ENCODE results near the gene NIPAL3. TPM values are rescaled to one million over a fixed set of nuclear protein-coding genes. Genes with fewer than 3 reads are reported as not detected.

Gene NIPAL3
- 30.1 TPM for total RNA-seq
- long read RNA-seq, transcript NIPAL3-204 (12 exons, 1,711 nt), result major isoform, 24 of 37 reads
- long read RNA-seq, partial matches to known transcripts, result 1 of 37 reads
- long read RNA-seq, other reads (novel, unspliced or antisense), result 12 of 37 reads

DNA sequence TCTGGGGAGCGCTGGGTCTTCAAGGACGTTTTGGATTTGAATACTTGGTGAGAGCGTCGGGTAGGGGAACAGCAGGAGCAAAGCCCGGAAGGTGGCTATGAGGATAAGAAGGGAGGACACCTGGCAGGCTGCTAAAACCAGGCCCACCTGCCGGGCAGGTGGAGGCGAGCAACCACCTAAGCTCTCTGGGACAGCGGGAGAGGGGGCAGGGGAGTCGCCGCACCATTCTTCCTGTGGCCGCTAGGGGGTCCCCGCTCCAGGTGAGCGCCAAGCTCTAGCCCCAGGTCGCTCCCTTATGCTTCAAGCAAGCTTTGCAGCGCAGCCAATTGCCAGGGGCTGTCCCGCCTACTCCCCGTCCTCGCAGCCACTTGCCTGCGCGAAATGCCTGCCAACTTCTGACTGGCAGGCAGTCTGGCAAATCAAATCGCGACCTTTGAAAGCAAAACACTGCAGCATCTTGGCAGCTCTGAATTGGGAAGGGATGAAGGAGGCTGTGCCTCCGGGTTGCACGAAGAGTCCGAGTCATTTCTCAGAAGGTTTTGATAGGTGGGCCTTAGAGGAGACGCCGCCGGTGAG lies at the start of gene NIPAL3:
Gene NIPAL3, plus strand, starts transcription at position 469 of the 576 bp plus-strand sequence. CDS start 3,746 bp downstream, outside the sequence.
- peak; percentile 98 for DNase-seq
- no peaks in the 10 kb centered on the region for H3K27me3 ChIP-seq (ENCODE audit: low read depth)
- no peaks in the 10 kb centered on the region for H3K9me3 ChIP-seq (replicated peaks)
- TF ChIP-seq CTCF (IDR thresholded peaks at IDR 0.05; ENCODE audit: borderline replicate concordance), result peak; percentile 86
- H3K36me3 ChIP-seq, result peaks cover 13% of the 10 kb centered on the region
- peak within 1 kb of the TSS; percentile 88 for H3K4me3 ChIP-seq
- intact Hi-C loops (cut with micrococcal nuclease), result no loop called here
- peaks cover 57% of the 10 kb centered on the region for H3K4me1 ChIP-seq
- H3K27ac ChIP-seq (replicated peaks), result peak within 1 kb of the TSS; percentile 61

GRCh38 chr1:24366707-24367106 lies 48.9 kb upstream of the NIPAL3 start:
- DNase-seq, result no peak
- H3K9me3 ChIP-seq (replicated peaks), result no peaks in the 10 kb centered on the region
- no peak for TF ChIP-seq CTCF (IDR thresholded peaks at IDR 0.05; ENCODE audit: borderline replicate concordance)
- H3K4me1 ChIP-seq, result peaks cover 17% of the 10 kb centered on the region
- intact Hi-C loops (cut with micrococcal nuclease), result no loop called here
- H3K27me3 ChIP-seq (ENCODE audit: low read depth), result no peaks in the 10 kb centered on the region
- H3K36me3 ChIP-seq, result peaks cover 19% of the 10 kb centered on the region
- H3K27ac ChIP-seq (replicated peaks), result no peak overlapping the region
- H3K4me3 ChIP-seq, result no peak overlapping the region

DNA sequence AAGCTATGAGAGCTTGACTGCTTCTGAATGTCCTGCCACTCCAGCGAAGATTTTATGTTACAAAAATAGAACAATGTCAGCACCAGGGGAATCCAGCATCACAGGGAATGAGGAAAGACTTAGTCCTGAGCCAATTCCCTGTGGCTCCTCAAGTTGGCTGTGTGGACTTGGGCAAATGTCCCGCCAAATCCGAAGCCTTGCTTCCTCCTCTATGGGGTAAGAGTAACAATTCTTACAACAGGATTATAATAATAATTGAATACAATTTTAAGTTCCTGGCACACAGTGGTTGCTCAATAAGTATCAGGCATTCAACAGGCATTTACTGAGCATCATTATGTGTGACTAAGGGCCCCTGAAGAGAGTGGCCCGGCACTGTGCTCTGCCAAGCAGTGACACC lies 46.4 kb upstream of the NIPAL3 start:
- no peak for DNase-seq
- H3K27ac ChIP-seq (replicated peaks), result no peak overlapping the region
- TF ChIP-seq CTCF (IDR thresholded peaks at IDR 0.05; ENCODE audit: borderline replicate concordance), result no peak
- intact Hi-C loops (cut with micrococcal nuclease), result no loop called here
- H3K9me3 ChIP-seq (replicated peaks), result no peaks in the 10 kb centered on the region
- no peaks in the 10 kb centered on the region for H3K27me3 ChIP-seq (ENCODE audit: low read depth)
- H3K4me3 ChIP-seq, result no peak overlapping the region
- H3K36me3 ChIP-seq, result peaks cover 23% of the 10 kb centered on the region
- H3K4me1 ChIP-seq, result peaks cover 9% of the 10 kb centered on the region

GRCh38 chr1:24369801-24370200 lies 45.8 kb upstream of the NIPAL3 start:
- Histone ChIP-seq H3K27me3 (ENCODE audit: low read depth) (no peaks in the 10 kb centered on the region), H3K4me3 (no peak overlapping the region), H3K4me1 (peaks cover 6% of the 10 kb centered on the region), H3K36me3 (peaks cover 25% of the 10 kb centered on the region), H3K27ac (replicated peaks) (no peak overlapping the region), H3K9me3 (replicated peaks) (no peaks in the 10 kb centered on the region)
- no peak for TF ChIP-seq CTCF (IDR thresholded peaks at IDR 0.05; ENCODE audit: borderline replicate concordance)
- intact Hi-C loops (cut with micrococcal nuclease), result no loop called here
- DNase-seq, result no peak

DNA sequence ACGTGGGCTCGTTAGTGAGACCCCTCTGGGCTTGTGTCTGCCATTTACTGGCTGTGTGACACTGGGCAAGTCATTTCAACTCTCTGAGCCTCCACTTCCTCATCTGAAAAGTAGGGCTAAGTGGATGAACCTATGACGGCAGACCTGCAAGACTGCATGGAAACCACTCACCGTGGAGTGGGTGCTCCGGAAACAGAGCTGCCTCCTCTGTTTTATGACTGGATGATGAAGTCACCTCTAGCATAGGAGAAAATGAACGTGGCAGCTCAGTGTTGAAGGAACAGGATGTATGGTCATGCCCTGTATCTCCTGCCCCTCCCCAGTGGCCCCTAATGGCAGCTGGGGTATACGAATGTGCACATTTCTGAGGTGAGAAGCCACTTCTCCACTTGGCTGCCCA lies 42.6 kb upstream of the NIPAL3 start:
- intact Hi-C loops (cut with micrococcal nuclease), result no loop called here
- no peaks in the 10 kb centered on the region for H3K27me3 ChIP-seq (ENCODE audit: low read depth)
- no peak overlapping the region for H3K4me3 ChIP-seq
- DNase-seq, result no peak
- peaks cover 22% of the 10 kb centered on the region for H3K36me3 ChIP-seq
- TF ChIP-seq CTCF (IDR thresholded peaks at IDR 0.05; ENCODE audit: borderline replicate concordance), result no peak
- H3K9me3 ChIP-seq (replicated peaks), result no peaks in the 10 kb centered on the region
- no peak overlapping the region for H3K27ac ChIP-seq (replicated peaks)
- H3K4me1 ChIP-seq, result peaks cover 4% of the 10 kb centered on the region

Measured in left ventricle myocardium inferior (tissue), 1 donor.